NCI-H2196 treated with DMSO at 0.1 percent for 48 hours (cell line): Measurements from ENCODE around the gene KLHL26.
"Not testable (repeated sequence)": the region's sequence is repeated elsewhere in the genome, so short reads cannot be mapped to it uniquely, and the experiment has no call there.

Experiments used
- DNase-seq: peaks from one replicate; lab custom pipeline; 2025; ENCODE audit not compliant: unreplicated experiment; lab: John Stamatoyannopoulos, UW

KLHL26 gene

DNA sequence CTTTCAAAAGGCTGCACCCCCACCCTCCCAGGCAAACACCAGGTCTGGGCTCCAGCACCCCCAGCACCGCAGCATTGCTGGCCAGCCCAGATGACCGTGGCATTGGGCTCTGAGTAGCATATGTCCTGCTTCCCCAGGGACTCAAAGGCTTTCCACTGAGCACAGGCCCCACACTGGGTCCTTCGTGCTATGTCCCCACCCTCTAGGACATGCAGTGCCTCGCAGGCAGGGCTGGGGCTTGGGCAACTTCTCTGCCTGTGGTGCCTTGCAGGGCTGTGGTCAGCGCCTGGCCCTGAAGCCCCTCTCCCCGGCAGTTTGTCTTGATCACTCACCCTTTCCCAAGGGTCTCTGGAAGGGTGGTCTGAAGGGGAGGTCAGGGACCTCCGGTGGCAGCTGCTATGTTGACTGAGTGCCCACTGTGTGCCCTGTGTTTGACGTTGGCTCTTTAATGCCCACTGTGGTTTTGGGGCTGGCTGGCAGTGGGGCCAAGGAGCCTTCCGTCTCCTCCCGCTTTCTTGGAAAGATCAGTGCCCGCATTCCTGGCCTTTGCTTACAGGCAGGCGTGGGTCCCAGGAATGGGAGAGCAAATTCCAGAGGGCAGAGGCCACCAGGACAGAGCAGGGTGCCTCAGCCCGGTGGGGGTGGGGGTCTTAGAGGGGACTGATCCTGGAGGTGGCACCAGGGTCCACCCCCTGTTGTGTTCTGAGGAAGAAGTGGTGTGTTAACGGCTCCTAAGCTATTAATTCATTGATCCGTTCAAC lies 26.3 kb downstream of the KLHL26 start:
- DNase-seq, result no peak

DNA sequence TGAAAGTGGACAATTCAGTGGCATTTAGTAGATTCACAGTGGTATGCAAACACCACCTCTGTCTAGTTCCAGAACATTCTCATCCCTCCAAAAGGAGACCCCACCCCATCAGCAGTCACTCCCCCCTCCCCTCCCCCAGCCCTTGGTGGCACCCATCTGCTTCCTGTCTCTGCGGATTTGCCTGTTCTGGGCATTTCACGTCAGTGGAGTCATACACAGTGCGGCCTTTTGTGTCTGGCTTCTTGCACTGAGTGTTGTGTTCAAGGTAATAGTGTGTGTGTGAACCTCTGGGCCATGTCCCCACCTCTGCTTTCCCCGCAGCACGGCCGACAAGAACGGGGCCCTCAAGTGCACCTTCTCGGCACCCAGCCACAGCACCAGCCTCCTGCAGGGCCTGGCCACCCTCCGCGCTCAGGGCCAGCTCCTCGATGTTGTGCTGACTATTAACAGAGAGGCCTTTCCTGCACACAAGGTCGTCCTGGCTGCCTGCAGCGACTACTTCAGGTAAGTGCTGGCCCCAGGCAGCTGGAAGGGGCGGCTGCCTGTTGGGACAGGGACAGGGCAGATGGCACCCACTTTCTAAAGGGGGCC lies 27.2 kb downstream of the KLHL26 start:
- no peak for DNase-seq

DNA sequence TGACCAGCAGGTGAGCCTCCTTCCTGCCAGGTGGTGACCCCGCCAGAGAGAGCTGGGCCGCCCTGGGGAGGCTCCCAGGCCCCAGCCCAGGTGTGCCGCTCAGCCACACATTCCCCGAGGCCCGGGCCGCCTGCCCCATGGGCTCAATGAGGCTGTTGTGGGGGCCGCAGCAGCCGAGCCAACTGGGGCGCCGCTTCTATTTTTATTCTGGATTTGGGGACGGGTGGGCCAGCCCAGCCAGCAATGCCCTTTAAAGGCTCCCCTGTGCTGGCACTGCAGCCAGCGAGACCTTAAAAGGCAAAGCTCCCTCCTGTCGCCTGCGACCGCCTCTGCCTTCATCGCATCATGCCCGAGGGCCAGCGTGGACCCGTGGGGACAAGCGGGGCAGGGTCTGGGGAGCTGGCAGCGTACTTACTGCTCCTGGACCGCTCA lies 29.0 kb downstream of the KLHL26 start:
- DNase-seq, result no peak

DNA sequence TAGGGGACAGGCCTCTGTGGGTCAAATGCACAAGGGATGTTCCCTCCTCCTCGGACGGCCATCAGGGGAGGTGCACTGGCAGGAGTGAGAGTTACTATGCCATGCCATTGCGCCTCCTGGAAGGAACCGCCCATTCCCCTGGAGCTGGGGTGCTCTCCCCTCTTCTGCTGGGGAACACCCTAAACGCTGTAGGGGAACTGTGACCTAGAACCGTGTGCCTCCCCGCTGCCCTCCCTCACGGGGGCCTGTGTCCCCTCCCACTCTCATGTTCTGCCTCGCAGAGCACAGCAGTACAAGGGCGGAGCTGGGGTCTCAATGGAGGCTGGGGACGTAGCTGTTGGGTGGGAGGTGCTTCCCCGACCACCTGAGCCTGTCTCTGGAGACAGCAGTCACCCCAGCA lies 29.5 kb downstream of the KLHL26 start:
- no peak for DNase-seq

DNA sequence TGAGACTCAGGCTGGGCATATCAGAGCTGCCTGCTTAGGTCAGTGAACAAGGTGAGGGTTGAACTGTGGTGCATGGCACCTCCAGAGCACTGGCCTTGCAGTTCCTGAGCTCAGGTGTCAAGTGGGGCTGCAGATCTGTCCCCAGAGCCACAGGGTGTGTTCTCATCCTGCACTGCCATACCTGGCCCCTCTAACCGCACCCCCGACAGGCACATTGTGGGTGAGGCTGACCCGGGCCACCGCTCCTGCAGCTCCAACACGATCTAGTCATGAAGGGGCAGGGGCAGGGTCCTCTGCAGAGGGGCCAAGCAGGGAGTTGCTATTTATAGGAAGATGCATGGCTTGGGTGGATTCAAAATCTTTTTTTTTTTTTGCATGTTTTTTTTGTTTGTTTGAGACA lies 30.0 kb downstream of the KLHL26 start:
- DNase-seq, result no peak

DNA sequence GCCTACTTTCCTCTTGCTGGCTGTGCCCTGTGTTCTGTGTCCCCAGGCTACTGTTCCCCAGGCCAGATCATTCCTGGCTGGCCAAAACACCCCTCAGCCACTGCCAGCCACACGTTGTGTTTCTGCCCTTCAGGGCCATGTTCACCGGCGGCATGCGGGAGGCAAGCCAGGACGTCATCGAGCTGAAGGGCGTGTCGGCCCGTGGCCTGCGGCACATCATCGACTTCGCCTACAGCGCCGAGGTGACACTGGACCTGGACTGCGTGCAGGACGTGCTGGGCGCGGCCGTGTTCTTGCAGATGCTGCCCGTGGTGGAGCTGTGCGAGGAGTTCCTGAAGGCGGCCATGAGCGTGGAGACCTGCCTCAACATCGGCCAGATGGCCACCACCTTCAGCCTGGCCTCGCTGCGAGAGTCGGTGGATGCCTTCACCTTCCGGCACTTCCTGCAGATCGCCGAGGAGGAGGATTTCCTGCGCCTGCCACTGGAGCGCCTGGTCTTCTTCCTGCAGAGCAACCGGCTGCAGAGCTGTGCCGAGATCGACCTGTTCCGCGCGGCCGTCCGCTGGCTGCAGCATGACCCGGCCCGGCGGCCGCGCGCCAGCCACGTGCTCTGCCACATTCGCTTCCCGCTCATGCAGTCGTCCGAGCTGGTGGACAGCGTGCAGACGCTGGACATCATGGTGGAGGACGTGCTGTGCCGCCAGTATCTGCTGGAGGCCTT lies 30.9 kb downstream of the KLHL26 start:
- DNase-seq, result no peak

DNA sequence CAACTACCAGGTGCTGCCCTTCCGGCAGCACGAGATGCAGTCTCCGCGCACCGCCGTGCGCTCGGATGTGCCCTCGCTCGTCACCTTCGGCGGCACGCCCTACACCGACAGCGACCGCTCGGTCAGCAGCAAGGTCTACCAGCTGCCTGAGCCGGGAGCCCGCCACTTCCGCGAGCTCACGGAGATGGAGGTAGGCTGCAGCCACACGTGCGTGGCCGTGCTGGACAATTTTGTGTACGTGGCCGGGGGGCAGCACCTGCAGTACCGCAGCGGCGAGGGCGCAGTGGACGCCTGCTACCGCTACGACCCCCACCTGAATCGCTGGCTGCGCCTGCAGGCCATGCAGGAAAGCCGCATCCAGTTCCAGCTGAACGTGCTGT lies 31.4 kb downstream of the KLHL26 start:
- DNase-seq, result no peak

DNA sequence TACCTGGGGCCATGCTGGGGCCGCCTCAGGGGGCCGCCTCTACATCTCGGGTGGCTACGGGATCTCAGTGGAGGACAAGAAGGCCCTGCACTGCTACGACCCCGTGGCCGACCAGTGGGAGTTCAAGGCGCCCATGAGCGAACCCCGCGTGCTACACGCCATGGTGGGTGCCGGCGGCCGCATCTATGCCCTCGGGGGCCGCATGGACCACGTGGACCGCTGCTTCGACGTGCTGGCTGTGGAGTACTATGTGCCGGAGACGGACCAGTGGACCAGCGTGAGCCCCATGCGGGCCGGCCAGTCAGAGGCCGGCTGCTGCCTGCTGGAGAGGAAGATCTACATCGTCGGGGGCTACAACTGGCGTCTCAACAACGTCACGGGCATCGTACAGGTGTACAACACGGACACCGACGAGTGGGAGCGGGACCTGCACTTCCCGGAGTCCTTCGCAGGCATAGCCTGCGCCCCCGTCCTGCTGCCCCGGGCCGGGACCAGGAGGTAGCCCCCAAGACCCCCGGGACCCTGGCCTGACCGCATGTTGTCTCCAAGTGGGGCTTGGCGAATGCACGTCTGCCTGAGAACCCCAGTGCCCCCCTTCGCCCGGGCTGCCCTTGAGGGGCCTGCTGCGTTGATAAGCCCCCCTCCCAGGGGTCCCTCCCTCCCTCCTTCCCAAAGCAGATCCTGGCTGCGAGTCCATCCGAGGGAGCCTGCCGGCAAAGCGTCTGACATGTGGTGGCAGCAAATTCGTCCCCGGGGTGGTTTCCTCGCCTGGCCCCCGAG lies 32.1 kb downstream of the KLHL26 start:
- DNase-seq, result no peak

DNA sequence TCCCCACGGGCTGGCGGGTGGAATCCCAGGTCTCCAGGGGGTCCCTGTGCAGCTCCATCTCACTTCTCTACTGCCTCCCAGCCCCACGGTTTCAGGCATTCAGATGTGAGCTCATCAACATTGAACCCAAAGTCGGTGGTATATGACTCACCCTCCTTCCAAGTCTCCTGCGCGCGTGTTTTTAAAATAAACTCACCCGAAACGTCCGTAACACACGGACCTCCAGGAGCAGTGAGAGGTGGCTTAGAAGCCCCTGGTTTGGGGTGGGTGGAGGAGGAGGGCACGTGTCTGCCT lies 32.6 kb downstream of the KLHL26 start:
- no peak for DNase-seq

DNA sequence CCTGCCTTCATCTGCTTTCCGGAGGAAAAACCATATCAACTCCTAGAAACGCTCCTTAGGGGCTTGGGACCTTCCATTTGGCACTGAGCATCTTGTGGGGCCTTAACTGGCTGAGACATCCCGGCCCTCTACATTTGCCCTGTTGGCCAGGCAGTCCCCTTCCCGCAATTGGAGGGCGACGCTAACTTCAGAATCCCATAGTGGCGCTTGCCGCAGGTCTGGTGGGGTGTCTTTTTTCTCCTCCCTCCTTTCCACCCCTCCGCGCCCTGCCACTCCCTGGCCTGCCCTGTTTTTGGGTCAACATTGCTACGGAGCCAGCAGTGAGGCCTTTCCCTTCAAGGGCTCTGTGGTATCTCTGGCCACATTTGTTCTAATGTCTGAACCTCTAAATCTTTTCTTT lies 33.1 kb downstream of the KLHL26 start:
- DNase-seq, result no peak

DNA sequence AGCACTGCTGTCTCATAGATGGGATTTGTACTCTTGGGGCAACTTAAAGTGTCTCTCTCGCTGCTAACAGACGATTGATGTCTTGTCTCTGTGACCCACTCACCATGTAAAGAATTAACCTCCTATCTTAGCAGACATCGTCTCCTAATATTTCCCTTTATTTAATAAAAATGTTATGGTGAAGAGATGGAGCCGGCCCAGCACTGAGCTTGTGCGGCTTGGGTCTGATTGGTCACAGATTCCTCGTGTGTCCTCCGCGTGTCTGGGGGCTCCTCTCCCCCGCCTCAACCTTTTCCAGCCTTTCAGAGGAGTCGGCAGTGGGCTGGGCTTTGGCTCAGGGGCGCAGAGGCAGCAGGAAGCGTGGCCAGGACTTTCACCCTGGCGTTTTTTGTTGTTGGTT lies 33.5 kb downstream of the KLHL26 start:
- DNase-seq, result no peak

DNA sequence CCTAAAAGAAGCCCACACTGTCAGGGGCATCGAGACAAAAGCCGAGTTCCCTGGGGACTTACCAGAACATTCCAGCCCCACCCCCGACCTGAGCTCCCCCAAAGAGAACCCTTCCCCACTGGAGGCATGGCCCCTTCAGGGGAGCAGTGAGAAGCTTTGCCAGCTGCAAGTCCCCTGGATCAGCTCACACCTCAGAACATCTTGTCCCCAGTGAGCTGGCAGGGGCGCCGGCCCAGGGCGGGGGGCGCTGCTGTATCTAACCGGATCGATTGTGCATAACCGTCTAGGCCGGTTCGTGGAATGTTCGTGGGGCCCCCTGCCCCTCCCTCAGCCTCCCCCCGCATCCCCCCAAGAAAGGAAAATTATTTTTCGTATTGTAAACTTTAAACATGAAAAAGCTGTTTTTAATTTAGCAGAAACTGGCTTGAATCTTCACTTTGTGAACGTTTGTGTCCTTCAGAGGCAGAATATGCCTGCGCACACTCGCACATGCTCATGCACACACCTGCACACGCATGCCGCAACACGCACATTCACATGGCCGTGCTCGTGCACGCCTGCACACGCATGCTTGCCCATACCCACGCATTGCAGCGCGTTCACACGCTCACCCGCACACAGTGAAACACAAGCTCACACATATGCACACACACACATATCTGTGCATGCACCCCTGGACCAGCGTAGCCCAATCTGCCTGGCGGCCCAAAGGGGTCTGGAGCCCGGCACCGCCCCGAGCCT lies 34.6 kb downstream of the KLHL26 start:
- DNase-seq, result no peak

DNA sequence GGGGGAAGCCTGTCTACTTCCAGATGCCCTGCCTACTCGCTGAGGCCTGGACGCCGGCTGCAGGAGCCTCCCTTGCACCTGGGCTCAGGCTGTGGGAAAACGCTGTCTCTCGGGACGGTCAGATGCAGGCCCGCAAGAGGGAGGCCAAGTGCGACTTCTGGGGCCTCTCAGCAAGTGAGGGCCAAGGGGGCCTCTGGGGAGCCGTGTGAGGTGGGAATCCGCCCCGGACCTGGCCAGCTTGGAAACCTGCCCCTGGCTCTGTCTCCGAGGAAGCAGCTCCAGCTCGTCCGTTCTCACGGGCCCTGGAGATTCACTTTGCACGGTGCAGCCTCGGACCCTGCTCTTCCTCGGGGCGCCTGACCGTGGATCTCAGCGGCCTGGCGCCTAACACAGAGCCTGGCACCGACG lies 35.2 kb downstream of the KLHL26 start:
- DNase-seq, result no peak

DNA sequence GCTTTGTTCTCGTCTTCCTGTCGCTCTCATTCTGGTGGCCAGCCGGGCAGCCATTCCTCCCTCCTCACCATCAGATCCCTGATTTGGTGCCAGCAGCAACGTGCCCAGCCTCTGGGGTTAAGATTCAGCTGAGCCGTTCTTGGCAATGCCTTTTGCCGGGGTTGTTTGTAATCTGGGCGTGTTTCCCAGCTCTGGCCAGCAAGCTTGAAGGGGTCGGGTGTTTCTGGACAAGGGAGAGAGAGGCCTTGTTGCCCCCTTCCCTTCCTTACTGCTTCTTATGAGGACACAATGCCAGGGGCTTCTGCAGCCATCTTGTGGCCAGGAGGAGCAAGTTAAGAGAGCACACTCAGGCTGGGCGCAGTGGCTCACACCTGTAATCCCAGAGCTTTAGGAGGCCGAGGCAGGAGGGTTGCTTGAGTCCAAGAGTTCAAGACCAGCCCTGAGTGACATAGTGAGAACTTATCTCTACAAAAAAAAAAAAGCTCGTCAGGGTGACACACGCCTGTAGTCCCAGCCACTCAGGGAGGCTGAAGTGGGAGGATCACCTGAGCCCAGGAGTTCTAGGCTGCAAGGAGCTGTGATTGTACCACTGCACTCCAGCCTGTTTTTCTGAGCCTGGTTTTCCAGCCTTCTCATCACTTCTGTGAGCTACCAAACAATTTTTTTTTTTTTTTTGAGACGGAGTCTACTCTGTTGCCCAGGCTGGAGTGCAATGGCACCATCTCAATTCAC lies 35.9 kb downstream of the KLHL26 start:
- peak; percentile 17 for DNase-seq

DNA sequence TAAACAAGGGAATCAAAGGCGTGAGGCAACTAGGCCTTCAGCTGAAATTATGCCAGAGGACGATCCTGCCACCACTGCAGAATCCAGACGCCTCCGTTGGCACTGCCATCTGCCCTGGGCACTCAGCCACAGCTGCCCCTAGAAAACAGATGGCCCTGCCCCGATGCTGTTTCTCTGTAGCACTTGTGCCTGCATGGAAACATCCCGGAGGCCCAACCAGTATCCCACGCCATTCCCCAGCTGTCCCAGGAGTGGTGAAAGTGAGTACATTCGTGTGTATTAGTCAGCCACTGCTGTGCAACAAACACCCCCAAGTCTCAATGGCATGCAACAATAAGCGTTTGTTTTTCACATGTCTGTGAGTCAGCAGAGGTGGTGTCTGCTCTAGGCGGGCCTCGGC lies 37.8 kb downstream of the KLHL26 start:
- no peak for DNase-seq

DNA sequence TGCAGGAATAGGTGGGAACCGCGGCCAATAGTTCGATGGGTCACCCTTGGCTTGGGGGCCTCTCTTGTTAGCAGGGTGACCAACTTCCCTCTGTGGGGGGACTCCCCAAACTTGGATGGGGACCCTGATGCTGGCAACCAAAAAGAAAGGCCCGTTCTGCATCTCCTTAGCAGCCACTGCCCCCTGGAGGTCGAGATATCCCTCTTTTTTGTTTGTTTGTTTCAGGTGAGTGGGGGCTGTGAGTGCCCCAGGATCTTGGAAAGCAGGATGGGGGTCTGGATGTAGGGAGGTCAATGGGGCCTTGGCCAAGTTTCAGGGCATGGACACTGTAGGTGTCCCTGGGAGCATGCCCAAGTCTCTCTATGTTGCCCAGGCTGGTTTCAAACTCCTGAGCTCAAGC lies 39.0 kb downstream of the KLHL26 start:
- no peak for DNase-seq

DNA sequence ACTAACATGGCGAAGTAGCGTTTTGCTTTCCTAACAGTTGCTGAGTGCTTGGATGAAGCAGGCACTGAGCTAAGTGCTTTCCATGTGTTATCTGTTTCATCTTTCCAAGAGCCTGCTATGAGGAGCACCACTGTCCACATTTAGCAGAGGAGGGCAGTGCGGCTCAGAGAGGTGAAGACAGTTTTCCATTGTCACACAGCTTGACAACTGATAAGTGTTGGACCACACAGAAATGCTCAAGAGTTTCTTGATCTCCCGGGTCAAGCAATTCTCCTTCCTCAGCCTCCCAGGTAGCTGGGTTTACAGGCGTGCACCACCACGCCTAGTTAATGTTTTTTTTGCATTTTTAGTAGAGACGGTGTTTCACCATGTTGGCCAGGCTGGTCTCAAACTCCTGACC lies 39.9 kb downstream of the KLHL26 start:
- no peak for DNase-seq

DNA sequence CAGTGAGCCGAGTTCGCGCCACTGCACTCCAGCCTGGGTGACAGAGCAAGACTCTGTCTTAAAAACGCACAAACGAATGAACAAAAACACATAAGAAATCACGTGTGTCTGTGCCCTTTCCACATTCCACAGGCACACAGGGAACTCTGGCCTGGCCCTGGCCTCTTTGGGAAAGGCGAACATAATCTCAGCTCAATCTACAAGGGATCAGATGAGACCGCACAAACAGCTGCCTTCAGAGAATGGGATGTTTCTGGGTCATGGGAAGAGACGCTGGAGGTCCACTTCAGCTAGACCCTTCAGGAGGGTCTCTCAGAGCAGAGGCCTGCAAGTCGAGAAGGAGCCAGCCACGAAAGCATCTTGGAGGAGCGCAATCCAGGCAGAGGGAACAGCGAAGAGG lies 40.3 kb downstream of the KLHL26 start:
- no peak for DNase-seq

DNA sequence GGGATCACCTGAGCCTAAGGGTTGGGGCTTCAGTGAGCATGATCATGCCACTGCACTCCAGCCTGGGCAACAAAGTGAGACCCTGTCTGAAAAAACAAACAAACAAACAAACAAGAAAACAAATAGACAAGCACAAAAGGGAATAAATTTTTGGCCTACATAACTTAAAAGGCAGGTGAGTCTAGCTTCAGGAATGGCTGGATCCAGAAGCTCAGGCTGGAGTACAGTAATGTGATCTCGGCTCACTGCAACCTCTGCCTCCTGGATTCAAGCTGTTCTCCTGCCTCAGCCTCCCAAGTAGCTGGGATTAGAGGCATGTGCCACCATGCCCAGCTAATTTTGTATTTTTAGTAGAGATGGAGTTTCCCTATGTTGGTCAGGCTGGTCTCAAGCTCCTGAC lies 43.3 kb downstream of the KLHL26 start:
- DNase-seq, result not testable (repeated sequence)

DNA sequence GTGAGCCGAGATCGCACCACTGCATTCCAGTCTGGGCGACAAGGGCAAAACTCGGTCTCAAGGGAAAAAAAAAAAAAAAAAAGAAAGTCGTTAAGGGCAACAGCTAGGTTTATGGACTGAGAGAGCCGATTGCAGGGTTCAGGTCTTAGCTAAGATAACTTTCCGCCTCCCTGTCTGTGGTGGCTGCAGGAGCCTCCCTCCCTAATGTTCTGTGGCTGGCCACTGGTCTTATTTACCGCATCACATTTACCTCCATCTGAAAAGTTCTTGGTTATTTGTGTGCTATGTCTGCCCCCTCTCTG lies 45.9 kb downstream of the KLHL26 start:
- DNase-seq, result no peak
